ENCODE measurements around the gene GPC5. TPM values are rescaled to one million over a fixed set of nuclear protein-coding genes. Genes with fewer than 3 reads are reported as not detected.

Gene GPC5
- total and polyA plus RNA-seq, 2 of the 13 experiments (the other 11 are each of a cell fraction or from before 2014, with no cell fraction given), result 0.02 to 0.07 TPM

GRCh38 chr13:91383836-91384235, 14.6 kb upstream of the GPC5 start:
- no peaks in the 10 kb centered on the region for H3K79me2 ChIP-seq (ENCODE audit: insufficient read depth, low read length)
- in situ Hi-C loops (cut with HindIII; ENCODE audit: extremely low pct_ligation_motif_present, low pct_unique_long_range_greater_than_20kb), result no loop called here
- intact Hi-C loops (cut with micrococcal nuclease; ENCODE audit: unreplicated experiment), result loop anchor here (5.0 kb wide), 1 partner anchor 338 kb away; no protein-coding TSS in a partner anchor
- no peak for ATAC-seq
- CTCF ChIA-PET (ENCODE audit: low intra/inter-chr PET ratio, low total read pairs), result no interaction called here
- no peak overlapping the region for H2AFZ ChIP-seq (ENCODE audit: low read length)
- no peak for TF ChIP-seq IKZF5 (CRISPR knock-in tag; IDR thresholded peaks at IDR 0.05)
- TF ChIP-seq SP140L (CRISPR knock-in tag; IDR thresholded peaks at IDR 0.05; ENCODE audit: borderline replicate concordance), result no peak
- no peak for TF ChIP-seq CSRNP2 (CRISPR knock-in tag; conservative IDR thresholded peaks at IDR 0.05; ENCODE audit: low read depth)
- TF ChIP-seq TAF15 (IDR thresholded peaks at IDR 0.05; ENCODE audit: low read depth, low read length, poor library complexity, severe bottlenecking), result no peak
- no peak for TF ChIP-seq ZNF569 (CRISPR knock-in tag; IDR thresholded peaks at IDR 0.05; ENCODE audit: borderline replicate concordance)
- no peak for TF ChIP-seq SPEN (CRISPR knock-in tag; IDR thresholded peaks at IDR 0.05; ENCODE audit: low read depth)
- TF ChIP-seq NAIF1 (CRISPR knock-in tag; IDR thresholded peaks at IDR 0.05; ENCODE audit: borderline replicate concordance), result no peak
- no peak for TF ChIP-seq TAF1 (CRISPR knock-in tag; IDR thresholded peaks at IDR 0.05)
- no peak for TF ChIP-seq HMG20B (CRISPR knock-in tag; conservative IDR thresholded peaks at IDR 0.05)
- no peak for TF ChIP-seq ZNF530 (CRISPR knock-in tag; IDR thresholded peaks at IDR 0.05; ENCODE audit: low read depth)
- no peak for TF ChIP-seq NR0B2 (CRISPR knock-in tag; IDR thresholded peaks at IDR 0.05)
- no peak for TF ChIP-seq MXD4 (CRISPR knock-in tag; IDR thresholded peaks at IDR 0.05)
- TF ChIP-seq, protein P1, sequence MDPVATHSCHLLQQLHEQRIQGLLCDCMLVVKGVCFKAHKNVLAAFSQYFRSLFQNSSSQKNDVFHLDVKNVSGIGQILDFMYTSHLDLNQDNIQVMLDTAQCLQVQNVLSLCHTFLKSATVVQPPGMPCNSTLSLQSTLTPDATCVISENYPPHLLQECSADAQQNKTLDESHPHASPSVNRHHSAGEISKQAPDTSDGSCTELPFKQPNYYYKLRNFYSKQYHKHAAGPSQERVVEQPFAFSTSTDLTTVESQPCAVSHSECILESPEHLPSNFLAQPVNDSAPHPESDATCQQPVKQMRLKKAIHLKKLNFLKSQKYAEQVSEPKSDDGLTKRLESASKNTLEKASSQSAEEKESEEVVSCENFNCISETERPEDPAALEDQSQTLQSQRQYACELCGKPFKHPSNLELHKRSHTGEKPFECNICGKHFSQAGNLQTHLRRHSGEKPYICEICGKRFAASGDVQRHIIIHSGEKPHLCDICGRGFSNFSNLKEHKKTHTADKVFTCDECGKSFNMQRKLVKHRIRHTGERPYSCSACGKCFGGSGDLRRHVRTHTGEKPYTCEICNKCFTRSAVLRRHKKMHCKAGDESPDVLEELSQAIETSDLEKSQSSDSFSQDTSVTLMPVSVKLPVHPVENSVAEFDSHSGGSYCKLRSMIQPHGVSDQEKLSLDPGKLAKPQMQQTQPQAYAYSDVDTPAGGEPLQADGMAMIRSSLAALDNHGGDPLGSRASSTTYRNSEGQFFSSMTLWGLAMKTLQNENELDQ (CRISPR knock-in tag; IDR thresholded peaks at IDR 0.05; ENCODE audit: borderline replicate concordance), result no peak
- no peak for TF ChIP-seq ZNF768 (CRISPR knock-in tag; IDR thresholded peaks at IDR 0.05)
- BruUV-seq (replicated peaks), result no TSS peak
- no peak overlapping the region for H3K27ac ChIP-seq (ENCODE audit: extremely low read length, insufficient read depth, low read length)
- no peaks in the 10 kb centered on the region for H3K9me3 ChIP-seq (ENCODE audit: low read length)
- no peak overlapping the region for H3K9ac ChIP-seq (ENCODE audit: insufficient read depth, low read depth, low read length)
- FAIRE-seq, result no peak
- DNase-seq (ENCODE audit: low spot score), result no peak
- POLR2A ChIA-PET, result no interaction called here
- H3K36me3 ChIP-seq (replicated peaks in 1 of 2; ENCODE audit: control insufficient read depth in 1 of 2, insufficient read depth in 2 of 2, low read length in 2 of 2), result no peaks in the 10 kb centered on the region
- no peaks in the 10 kb centered on the region for H3K4me1 ChIP-seq (ENCODE audit: insufficient read depth, low read length)
- 2% methylated on average over 4 of the region's 4 CpGs for WGBS (ENCODE audit: low lambda C conversion rate)
- H3K4me3 ChIP-seq (replicated peaks in 1 of 3; ENCODE audit: insufficient read depth in 1 of 3, low read depth in 2 of 3, low read length in 3 of 3), result no peak overlapping the region
- no peaks in the 10 kb centered on the region for H3K27me3 ChIP-seq (ENCODE audit: control insufficient read depth in 1 of 2, insufficient read depth in 2 of 2, low read length in 2 of 2)
- no peaks in the 10 kb centered on the region for H4K20me1 ChIP-seq (ENCODE audit: insufficient read depth, low read length)
- H3K4me2 ChIP-seq (ENCODE audit: low read depth, low read length), result no peak overlapping the region

Measured in HepG2 (cell line).